ENCODE results near the gene ZG16B.

Gene ZG16B

GRCh38 chr16:2843526-2843925 is 13.4 kb downstream of the ZG16B start:
- no peak for TF ChIP-seq CTCF (IDR thresholded peaks at IDR 0.05)
- no peaks in the 10 kb centered on the region for H3K9me3 ChIP-seq
- peaks cover 0 to 6% (median 0%) of the 10 kb centered on the region in 4 donors for H3K4me1 ChIP-seq
- H3K27ac ChIP-seq = no peak overlapping the region
- H3K27me3 ChIP-seq = peaks cover 0 to 54% of the 10 kb centered on the region in 2 donors
- no peaks in the 10 kb centered on the region for H3K36me3 ChIP-seq
- intact Hi-C loops (cut with DNase I; ENCODE audit: low total_unique reads) = no loop called here
- H3K4me3 ChIP-seq = no peak overlapping the region
- peak in 1 of 2 donors; percentile 46 for DNase-seq

- Histone ChIP-seq H3K9me3 (no peaks in the 10 kb centered on the region), H3K4me3 (no peak overlapping the region), H3K4me1 (peaks cover 0 to 6% (median 0%) of the 10 kb centered on the region in 4 donors), H3K27ac (no peak overlapping the region), H3K36me3 (no peaks in the 10 kb centered on the region), H3K27me3 (peaks cover 0 to 55% of the 10 kb centered on the region in 2 donors)
- DNase-seq = no peak
- intact Hi-C loops (cut with DNase I; ENCODE audit: low total_unique reads) = no loop called here
- TF ChIP-seq CTCF (IDR thresholded peaks at IDR 0.05) = no peak
Measured at GRCh38 chr16:2845116-2845515, 15.0 kb downstream of the ZG16B start.

- peaks cover 0 to 6% (median 0%) of the 10 kb centered on the region in 4 donors for H3K4me1 ChIP-seq
- no peak for DNase-seq
- no peak for TF ChIP-seq CTCF (IDR thresholded peaks at IDR 0.05)
- H3K9me3 ChIP-seq = no peaks in the 10 kb centered on the region
- H3K36me3 ChIP-seq = no peaks in the 10 kb centered on the region
- H3K27ac ChIP-seq = no peak overlapping the region
- intact Hi-C loops (cut with DNase I; ENCODE audit: low total_unique reads) = no loop called here
- peaks cover 0 to 51% of the 10 kb centered on the region in 2 donors for H3K27me3 ChIP-seq
- no peak overlapping the region for H3K4me3 ChIP-seq
Measured at GRCh38 chr16:2846511-2847310, 16.6 kb downstream of the ZG16B start.

- Histone ChIP-seq H3K4me3 (no peak overlapping the region), H3K4me1 (no peaks in the 10 kb centered on the region), H3K36me3 (peaks cover 0 to 7% (median 0%) of the 10 kb centered on the region in 3 donors), H3K27me3 (peaks cover 0 to 65% of the 10 kb centered on the region in 2 donors), H3K9me3 (no peaks in the 10 kb centered on the region), H3K27ac (no peak overlapping the region)
- TF ChIP-seq CTCF (IDR thresholded peaks at IDR 0.05) = no peak
- DNase-seq = no peak
- intact Hi-C loops (cut with DNase I; ENCODE audit: low total_unique reads) = no loop called here
Measured at GRCh38 chr16:2848933-2849725, 19.0 kb downstream of the ZG16B start.

GRCh38 chr16:2852003-2852730 is 22.1 kb downstream of the ZG16B start:
- H3K9me3 ChIP-seq = no peaks in the 10 kb centered on the region
- DNase-seq = peak in 1 of 2 donors; percentile 56
- no peak overlapping the region for H3K4me3 ChIP-seq
- intact Hi-C loops (cut with DNase I; ENCODE audit: low total_unique reads) = loop anchor here (10.0 kb wide), 1 partner anchor 117 kb away; no protein-coding TSS in a partner anchor
- H3K27ac ChIP-seq = no peak overlapping the region
- no peak for TF ChIP-seq CTCF (IDR thresholded peaks at IDR 0.05)
- peaks cover 0 to 62% of the 10 kb centered on the region in 2 donors for H3K27me3 ChIP-seq
- H3K4me1 ChIP-seq = peaks cover 0 to 3% (median 0%) of the 10 kb centered on the region in 4 donors
- H3K36me3 ChIP-seq = peaks cover 0 to 15% (median 0%) of the 10 kb centered on the region in 3 donors
